A673 (cell line): ENCODE measurements around the gene TM4SF18.

Source experiments
- EZH2 ChIP-seq: fragments of 200-600 bp; sonication (generic); IDR thresholded peaks from 2 replicates; pipeline ENCODE4 v1.6.1; 2017; ENCODE audit warnings: borderline replicate concordance, low read depth, mild to moderate bottlenecking, mixed read lengths, antibody characterized with exemption, low read length; ENCODE audit not compliant: poor library complexity, severe bottlenecking
- TF ChIP-seq, protein P1 (sequence below): fragments of 300-800, 200-600 bp; sonication (generic); conservative IDR thresholded peaks from 2 replicates; pipeline ENCODE4 v1.5.1; 2017; ENCODE audit warnings: low read depth, mild to moderate bottlenecking, antibody characterized with exemption, low read length, moderate library complexity, mixed read lengths

DNA sequence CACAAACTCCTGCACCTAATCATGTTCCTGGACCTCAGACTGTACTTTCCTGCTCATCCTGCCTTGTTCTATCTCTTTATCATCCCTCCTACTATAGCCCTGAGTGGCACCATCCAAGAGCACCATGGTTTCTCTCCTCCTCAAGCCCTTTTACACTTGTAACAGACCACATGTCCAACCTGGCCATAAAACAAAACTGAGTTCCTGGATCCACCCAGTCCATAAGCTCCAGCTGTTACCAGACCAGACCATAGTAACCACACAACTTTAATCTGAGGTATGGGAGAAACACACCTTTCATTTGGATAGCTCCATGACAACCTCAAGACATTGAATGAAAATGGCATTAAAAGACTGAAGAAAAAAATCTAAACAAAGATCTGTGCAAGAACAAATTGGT lies 9.1 kb downstream of the TM4SF18 start:
- TF ChIP-seq, protein P1, sequence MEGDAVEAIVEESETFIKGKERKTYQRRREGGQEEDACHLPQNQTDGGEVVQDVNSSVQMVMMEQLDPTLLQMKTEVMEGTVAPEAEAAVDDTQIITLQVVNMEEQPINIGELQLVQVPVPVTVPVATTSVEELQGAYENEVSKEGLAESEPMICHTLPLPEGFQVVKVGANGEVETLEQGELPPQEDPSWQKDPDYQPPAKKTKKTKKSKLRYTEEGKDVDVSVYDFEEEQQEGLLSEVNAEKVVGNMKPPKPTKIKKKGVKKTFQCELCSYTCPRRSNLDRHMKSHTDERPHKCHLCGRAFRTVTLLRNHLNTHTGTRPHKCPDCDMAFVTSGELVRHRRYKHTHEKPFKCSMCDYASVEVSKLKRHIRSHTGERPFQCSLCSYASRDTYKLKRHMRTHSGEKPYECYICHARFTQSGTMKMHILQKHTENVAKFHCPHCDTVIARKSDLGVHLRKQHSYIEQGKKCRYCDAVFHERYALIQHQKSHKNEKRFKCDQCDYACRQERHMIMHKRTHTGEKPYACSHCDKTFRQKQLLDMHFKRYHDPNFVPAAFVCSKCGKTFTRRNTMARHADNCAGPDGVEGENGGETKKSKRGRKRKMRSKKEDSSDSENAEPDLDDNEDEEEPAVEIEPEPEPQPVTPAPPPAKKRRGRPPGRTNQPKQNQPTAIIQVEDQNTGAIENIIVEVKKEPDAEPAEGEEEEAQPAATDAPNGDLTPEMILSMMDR: no peak
- no peak for TF ChIP-seq EZH2
